Mesenchymal stem cell (in vitro differentiated cells and primary cell): ENCODE measurements around the gene BACH1.
A peak's percentile ranks its signal among the peaks of the same experiment; 100 is the strongest.

ENCODE experiments used
- DNase-seq: peaks from one replicate; pipeline ENCODE4 v3.0.0-alpha.2; 2013
- H2AFZ ChIP-seq: one replicate; pipeline ENCODE4 v1.6.1; 2013; ENCODE audit warnings: low read depth, mild to moderate bottlenecking, control low read depth, inconsistent platforms, low read length, moderate library complexity
- H2AK5ac ChIP-seq: 2 replicates; pipeline ENCODE4 v1.6.1; 2013; ENCODE audit warnings: low read length, moderate library complexity, mild to moderate bottlenecking, inconsistent platforms; ENCODE audit not compliant: severe bottlenecking
- H2BK120ac ChIP-seq: one replicate; pipeline ENCODE4 v1.6.1; 2013; ENCODE audit warnings: low read depth, mild to moderate bottlenecking, inconsistent platforms, low read length, moderate library complexity
- H2BK12ac ChIP-seq, 2 experiments: one replicate each; pipeline ENCODE4 v1.6.1; 2013; ENCODE audit warnings: inconsistent platforms in 2 of 2, low read length in 2 of 2, mild to moderate bottlenecking in 2 of 2, moderate library complexity in 2 of 2, control low read depth in 1 of 2
- H2BK15ac ChIP-seq: one replicate; pipeline ENCODE4 v1.6.1; 2013; ENCODE audit warnings: mild to moderate bottlenecking, low read depth, inconsistent platforms; ENCODE audit not compliant: poor library complexity, severe bottlenecking
- H2BK5ac ChIP-seq: 2 replicates; pipeline ENCODE4 v1.6.1; 2013; ENCODE audit warnings: low read depth, mild to moderate bottlenecking, low read length, control low read depth, inconsistent platforms; ENCODE audit not compliant: poor library complexity, severe bottlenecking
- H3K14ac ChIP-seq, 2 experiments: one replicate each; pipeline ENCODE4 v1.6.1; 2013; ENCODE audit warnings: inconsistent platforms in 2 of 2, low read length in 2 of 2, control low read depth in 1 of 2, mild to moderate bottlenecking in 1 of 2, moderate library complexity in 1 of 2
- H3K18ac ChIP-seq, 2 experiments: one replicate each; pipeline ENCODE4 v1.6.1; 2013; ENCODE audit warnings: inconsistent platforms in 2 of 2, low read length in 2 of 2, control low read depth in 1 of 2, low read depth in 1 of 2, mild to moderate bottlenecking in 1 of 2
- H3K23ac ChIP-seq, 2 experiments: one replicate each; pipeline ENCODE4 v1.6.1; 2013; ENCODE audit warnings: inconsistent platforms in 2 of 2, low read length in 2 of 2, mild to moderate bottlenecking in 2 of 2, moderate library complexity in 2 of 2, control low read depth in 1 of 2
- H3K27ac ChIP-seq: 2 replicates; pipeline ENCODE4 v1.5.1; 2013; ENCODE audit warnings: mild to moderate bottlenecking, moderate library complexity, low read length, control low read depth, inconsistent platforms; ENCODE audit not compliant: poor library complexity, severe bottlenecking
- H3K27me3 ChIP-seq, 2 experiments: 2 replicates each; pipeline versions ENCODE4 v1.6.1 to v1.7.0; 2013; ENCODE audit warnings: low read length in 2 of 2, mild to moderate bottlenecking in 2 of 2, moderate library complexity in 2 of 2, control low read depth in 1 of 2, inconsistent platforms in 1 of 2; ENCODE audit not compliant: control insufficient read depth in 1 of 2, insufficient read depth in 1 of 2
- H3K36me3 ChIP-seq, 2 experiments: 2 replicates each; pipeline versions ENCODE4 v1.6.1 to v1.7.0; 2013; ENCODE audit warnings: low read length in 2 of 2, control low read depth in 1 of 2, inconsistent platforms in 1 of 2, low read depth in 1 of 2, mild to moderate bottlenecking in 1 of 2; ENCODE audit not compliant: insufficient read depth in 2 of 2, control insufficient read depth in 1 of 2
- H3K4ac ChIP-seq, 2 experiments: one replicate each; pipeline ENCODE4 v1.6.1; 2013; ENCODE audit warnings: inconsistent platforms in 2 of 2, low read length in 2 of 2, mild to moderate bottlenecking in 2 of 2, moderate library complexity in 2 of 2, control low read depth in 1 of 2, low read depth in 1 of 2
- H3K4me1 ChIP-seq: 2 replicates; pipeline ENCODE4 v1.6.1; 2013; ENCODE audit warnings: low read depth, low read length, control low read depth; ENCODE audit not compliant: control insufficient read depth, insufficient read depth
- H3K4me2 ChIP-seq: 2 replicates; pipeline ENCODE4 v1.6.1; 2013; ENCODE audit warnings: low read length, mild to moderate bottlenecking, inconsistent platforms; ENCODE audit not compliant: poor library complexity, severe bottlenecking
- H3K4me3 ChIP-seq, 2 experiments: 2 replicates each; pipeline versions ENCODE4 v1.5.1 to v1.7.0; 2013; ENCODE audit warnings: low read length in 2 of 2, mild to moderate bottlenecking in 2 of 2, control low read depth in 1 of 2, low read depth in 1 of 2; ENCODE audit not compliant: insufficient read depth in 1 of 2
- H3K79me1 ChIP-seq: replicated peaks from 2 replicates; pipeline ENCODE4 v1.6.1; 2013; ENCODE audit warnings: mild to moderate bottlenecking, control low read depth, low read length, inconsistent platforms; ENCODE audit not compliant: poor library complexity, severe bottlenecking
- H3K9ac ChIP-seq: 2 replicates; pipeline ENCODE4 v1.7.0; 2013; ENCODE audit warnings: mild to moderate bottlenecking, low read length, moderate library complexity
- H3K9me3 ChIP-seq: 2 replicates; pipeline ENCODE4 v1.7.0; 2013; ENCODE audit warnings: mild to moderate bottlenecking, low read length; ENCODE audit not compliant: control insufficient read depth
- H4K8ac ChIP-seq: one replicate; pipeline ENCODE4 v1.6.1; 2013; ENCODE audit warnings: inconsistent platforms, mild to moderate bottlenecking, low read length, moderate library complexity
- H4K91ac ChIP-seq: one replicate; pipeline ENCODE4 v1.6.1; 2013; ENCODE audit warnings: mild to moderate bottlenecking, low read length, inconsistent platforms
- WGBS: methylation state at CpG from one replicate; pipeline ENCODE4 v1.1.7; 2013; ENCODE audit warnings: mixed read lengths; 5-methylcytosine and 5-hydroxymethylcytosine counted together

Gene BACH1

GRCh38 chr21:29368906-29369305 is 70.2 kb downstream of the BACH1 start:
- H2BK120ac ChIP-seq: no peak overlapping the region
- H3K27ac ChIP-seq: no peak overlapping the region
- no peak overlapping the region for H2BK15ac ChIP-seq
- H3K79me1 ChIP-seq: peaks cover 6% of the 10 kb centered on the region
- H4K91ac ChIP-seq: no peak overlapping the region
- no peak overlapping the region for H3K18ac ChIP-seq
- H4K8ac ChIP-seq: no peak overlapping the region
- no peak overlapping the region for H3K14ac ChIP-seq
- H3K27me3 ChIP-seq: no peaks in the 10 kb centered on the region
- peaks cover 4% of the 10 kb centered on the region for H3K9me3 ChIP-seq
- no peak overlapping the region for H2BK5ac ChIP-seq
- H3K4me2 ChIP-seq: no peak overlapping the region
- H3K4me1 ChIP-seq: no peaks in the 10 kb centered on the region
- no peak overlapping the region for H2AFZ ChIP-seq
- no peak overlapping the region for H3K4me3 ChIP-seq
- DNase-seq: no peak
- WGBS: 100% methylated on average over 3 of the region's 3 CpGs
- H2AK5ac ChIP-seq: no peak overlapping the region
- peaks cover 3 to 48% of the 10 kb centered on the region in 2 experiments for H3K36me3 ChIP-seq
- H3K23ac ChIP-seq: no peak overlapping the region
- no peak overlapping the region for H2BK12ac ChIP-seq
- H3K4ac ChIP-seq: no peak overlapping the region
- no peak overlapping the region for H3K9ac ChIP-seq

- Histone ChIP-seq H2BK12ac (peak overlapping the region in 1 of 2 experiments; percentile 30), H3K4me1 (no peaks in the 10 kb centered on the region), H3K79me1 (peaks cover 4% of the 10 kb centered on the region), H3K14ac (no peak overlapping the region), H2AK5ac (peak overlapping the region; percentile 27), H3K9ac (peak overlapping the region; percentile 2), H3K9me3 (peaks cover 3% of the 10 kb centered on the region), H3K4me3 (no peak overlapping the region), H3K23ac (no peak overlapping the region), H3K27ac (no peak overlapping the region), H3K4ac (no peak overlapping the region), H3K4me2 (no peak overlapping the region), H2AFZ (no peak overlapping the region), H2BK5ac (no peak overlapping the region), H3K36me3 (peaks cover 3 to 41% of the 10 kb centered on the region in 2 experiments), H2BK15ac (no peak overlapping the region), H2BK120ac (no peak overlapping the region), H4K8ac (no peak overlapping the region), H3K27me3 (no peaks in the 10 kb centered on the region), H3K18ac (no peak overlapping the region), H4K91ac (no peak overlapping the region)
- DNase-seq: no peak
- 97% methylated on average over 4 of the region's 4 CpGs for WGBS
These were observed 72.7 kb downstream of the BACH1 start for GRCh38 chr21:29371464-29371863.

- no peak overlapping the region for H3K4ac ChIP-seq
- H3K18ac ChIP-seq: no peak overlapping the region
- H4K8ac ChIP-seq: no peak overlapping the region
- H2BK120ac ChIP-seq: no peak overlapping the region
- DNase-seq: peak; percentile 84
- H2BK5ac ChIP-seq: no peak overlapping the region
- H3K14ac ChIP-seq: no peak overlapping the region
- H3K27me3 ChIP-seq: no peaks in the 10 kb centered on the region
- no peak overlapping the region for H2BK12ac ChIP-seq
- peaks cover 0 to 41% of the 10 kb centered on the region in 2 experiments for H3K36me3 ChIP-seq
- peaks cover 2% of the 10 kb centered on the region for H3K79me1 ChIP-seq
- H4K91ac ChIP-seq: no peak overlapping the region
- no peaks in the 10 kb centered on the region for H3K9me3 ChIP-seq
- H3K4me2 ChIP-seq: no peak overlapping the region
- H2AFZ ChIP-seq: no peak overlapping the region
- H2AK5ac ChIP-seq: no peak overlapping the region
- H3K23ac ChIP-seq: no peak overlapping the region
- no peak overlapping the region for H2BK15ac ChIP-seq
- H3K4me1 ChIP-seq: no peaks in the 10 kb centered on the region
- H3K27ac ChIP-seq: no peak overlapping the region
- H3K4me3 ChIP-seq: no peak overlapping the region
- H3K9ac ChIP-seq: peak overlapping the region; percentile 28
- WGBS: 44% methylated on average over 8 of the region's 11 CpGs
These were observed 73.5 kb downstream of the BACH1 start for GRCh38 chr21:29372063-29372802.

- H2AK5ac ChIP-seq: no peak overlapping the region
- no peak for DNase-seq
- H3K4me3 ChIP-seq: no peak overlapping the region
- no peak overlapping the region for H3K23ac ChIP-seq
- H2BK120ac ChIP-seq: no peak overlapping the region
- 88% methylated on average over 1 of the region's 1 CpG for WGBS
- peaks cover 0 to 29% of the 10 kb centered on the region in 2 experiments for H3K36me3 ChIP-seq
- H2AFZ ChIP-seq: no peak overlapping the region
- no peaks in the 10 kb centered on the region for H3K4me1 ChIP-seq
- H3K18ac ChIP-seq: no peak overlapping the region
- H3K14ac ChIP-seq: no peak overlapping the region
- no peak overlapping the region for H4K91ac ChIP-seq
- no peak overlapping the region for H3K4ac ChIP-seq
- H4K8ac ChIP-seq: no peak overlapping the region
- H3K79me1 ChIP-seq: peaks cover 2% of the 10 kb centered on the region
- no peak overlapping the region for H2BK12ac ChIP-seq
- H3K4me2 ChIP-seq: no peak overlapping the region
- no peak overlapping the region for H2BK5ac ChIP-seq
- no peak overlapping the region for H3K27ac ChIP-seq
- H3K9ac ChIP-seq: no peak overlapping the region
- no peaks in the 10 kb centered on the region for H3K27me3 ChIP-seq
- no peak overlapping the region for H2BK15ac ChIP-seq
- no peaks in the 10 kb centered on the region for H3K9me3 ChIP-seq
These were observed 75.8 kb downstream of the BACH1 start for GRCh38 chr21:29374481-29374880.
